NCI-H526 (cell line): ENCODE data around the gene GARIN5B.

ENCODE experiments used
- DNase-seq, 2 experiments: peaks; one replicate each; lab custom pipeline; 2025; lab: John Stamatoyannopoulos, UW

The GARIN5B gene

DNA sequence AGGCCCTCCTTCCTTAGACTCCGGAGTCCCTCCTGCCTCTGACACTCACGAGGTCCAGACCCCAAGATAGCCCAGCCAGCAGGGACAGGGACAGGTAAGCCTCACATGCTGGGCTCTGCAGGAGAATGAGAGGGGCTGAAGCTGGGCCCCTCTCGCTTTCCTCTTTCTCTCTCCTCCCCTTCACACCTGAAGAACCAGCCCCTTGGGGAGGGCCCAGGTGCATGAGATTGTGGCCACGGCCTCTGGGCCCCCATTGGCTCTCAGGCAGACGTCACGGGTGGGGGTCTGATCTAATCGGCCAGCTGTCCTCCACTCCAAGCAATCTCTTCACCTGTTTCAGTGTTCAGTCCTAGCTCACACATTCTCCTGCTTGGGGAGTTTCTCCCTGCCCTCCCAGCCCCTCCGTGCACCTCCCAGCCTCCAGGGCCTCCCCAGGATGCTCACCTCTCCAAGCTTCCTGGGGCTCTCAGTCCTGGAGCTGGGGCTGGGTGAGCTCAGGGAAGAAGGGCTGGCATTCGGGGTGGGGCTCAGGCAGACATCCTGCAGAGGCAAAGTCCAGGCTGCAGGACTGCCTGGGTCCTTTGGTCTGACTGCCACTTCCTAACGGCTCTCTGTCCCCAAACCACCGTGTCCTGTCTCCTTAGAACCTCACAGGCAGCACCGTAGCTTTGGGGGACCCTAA is 40.7 kb downstream of the GARIN5B start:
- no peak for DNase-seq

GRCh38 chr19:55321466-55322137 is 41.5 kb downstream of the GARIN5B start:
- DNase-seq, result no peak

DNA sequence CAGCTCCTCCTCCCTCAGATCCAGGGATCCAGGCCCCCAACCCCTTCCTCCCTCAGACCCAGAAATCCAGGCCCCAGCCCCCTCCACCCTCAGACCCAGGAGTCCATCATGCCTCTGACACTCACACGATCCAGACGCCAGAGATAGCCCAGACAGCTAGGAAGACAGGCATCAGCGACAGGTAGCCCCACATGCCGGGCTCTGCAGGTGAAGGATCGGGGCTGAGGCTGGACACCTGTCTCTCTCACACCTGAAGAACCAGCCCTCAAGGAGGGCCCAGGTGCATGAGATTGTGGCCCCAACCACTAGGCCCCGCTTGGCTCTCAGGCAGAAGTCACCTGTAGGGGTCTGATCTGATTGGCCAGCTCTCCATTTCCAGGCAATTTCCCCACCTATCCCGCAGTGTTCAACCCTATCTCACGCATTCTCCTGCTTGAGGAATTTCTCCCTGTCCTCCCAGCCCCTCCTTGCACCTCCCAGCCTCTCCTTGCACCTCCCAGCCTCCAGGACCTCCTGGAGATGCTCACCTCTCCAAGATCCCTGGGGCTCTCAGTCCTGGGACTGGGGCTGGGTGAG is 42.1 kb downstream of the GARIN5B start:
- DNase-seq, result no peak

GRCh38 chr19:55319785-55320184 is 43.3 kb downstream of the GARIN5B start:
- DNase-seq, result peak; percentile 37 to 92

- no peak for DNase-seq
These were observed 46.4 kb downstream of the GARIN5B start for GRCh38 chr19:55316646-55317045.

DNA sequence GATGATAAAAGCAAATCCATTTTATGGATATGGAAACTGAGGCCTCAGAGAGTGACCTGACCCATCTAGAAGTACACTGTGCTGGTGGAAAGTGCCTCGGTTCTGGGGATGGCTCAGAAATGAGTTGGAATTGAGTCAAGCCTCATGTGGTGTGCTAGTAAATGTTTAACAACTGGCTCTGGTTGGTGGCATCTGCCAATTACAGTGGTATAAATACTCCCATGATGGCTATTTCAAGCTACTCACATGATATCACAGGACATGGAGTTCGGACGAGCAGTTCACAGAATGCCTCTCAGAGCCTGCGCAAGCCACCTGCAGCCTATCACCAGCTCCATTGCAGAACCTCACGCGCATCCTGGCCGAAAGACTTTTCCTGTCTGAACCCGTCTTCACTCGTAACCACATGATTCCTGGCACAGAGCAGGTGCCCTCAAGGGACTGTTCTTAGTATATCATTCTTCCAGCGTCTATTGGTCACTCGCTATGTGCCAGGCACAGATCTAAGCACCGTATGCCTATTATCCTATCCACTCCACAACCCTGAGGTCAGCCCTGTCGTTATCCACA is 47.0 kb downstream of the GARIN5B start:
- DNase-seq, result no peak

DNA sequence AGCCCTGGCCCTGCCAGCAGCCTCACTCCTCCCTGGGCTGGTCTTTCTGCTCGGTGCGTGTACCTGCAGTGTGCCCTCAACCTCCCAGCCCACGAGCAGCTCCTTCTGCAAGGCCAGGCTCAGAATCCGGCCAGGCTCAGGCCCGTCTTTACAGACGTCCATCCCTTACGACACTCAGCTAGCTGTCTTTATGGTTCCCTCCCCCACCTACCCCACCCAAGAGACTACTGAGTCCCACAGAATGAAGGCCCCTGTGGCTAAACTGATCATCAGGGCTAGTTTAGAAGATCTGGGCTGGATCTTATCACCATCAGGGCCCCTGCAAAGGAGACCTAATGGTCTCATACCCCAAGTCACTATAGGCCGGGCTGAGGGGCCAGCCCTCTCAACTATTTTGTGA is 48.7 kb downstream of the GARIN5B start:
- no peak for DNase-seq

DNA sequence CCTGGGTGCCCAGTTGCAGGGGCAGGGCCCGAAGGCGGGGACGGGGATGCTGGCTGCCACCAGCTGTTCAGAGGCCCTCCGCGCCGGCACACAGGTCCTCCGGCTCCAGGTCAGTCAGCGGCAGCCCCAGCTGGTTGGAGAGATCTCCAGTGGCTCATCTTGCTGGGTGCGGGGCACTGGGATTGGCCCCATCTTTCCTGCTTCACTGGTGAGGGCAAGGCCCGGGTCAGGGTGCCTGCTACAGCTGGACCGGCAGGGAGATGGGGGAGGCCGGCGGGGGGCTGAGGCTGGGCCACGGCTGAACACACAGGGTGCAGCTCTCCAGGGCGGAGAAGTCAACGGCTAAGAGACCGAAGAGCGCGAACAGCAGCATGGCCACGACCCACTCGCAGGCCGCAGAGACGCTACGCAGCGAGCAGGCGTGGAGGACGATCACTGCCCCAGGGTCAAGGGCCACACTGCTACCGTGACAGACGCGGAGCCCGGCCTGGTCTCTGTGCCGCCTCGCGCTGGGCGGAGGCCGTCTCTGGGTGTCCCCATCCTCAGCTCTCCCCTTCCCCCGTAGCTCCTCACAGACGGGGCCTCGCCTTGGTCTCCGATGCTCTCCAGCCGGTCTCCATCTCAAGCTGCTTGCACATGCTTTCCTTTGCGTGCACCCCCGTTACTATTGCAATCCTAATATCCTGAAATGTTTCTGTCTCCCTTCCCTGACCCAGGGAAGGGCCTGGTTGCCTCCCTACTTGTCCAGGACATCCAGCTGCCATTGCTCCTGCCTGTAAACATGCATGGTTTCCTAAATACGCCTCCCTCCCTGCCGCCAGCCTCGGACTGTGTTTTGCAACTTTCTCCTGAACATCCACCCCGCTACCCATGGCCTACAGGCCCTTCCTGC is 50.2 kb downstream of the GARIN5B start:
- DNase-seq, result no peak

DNA sequence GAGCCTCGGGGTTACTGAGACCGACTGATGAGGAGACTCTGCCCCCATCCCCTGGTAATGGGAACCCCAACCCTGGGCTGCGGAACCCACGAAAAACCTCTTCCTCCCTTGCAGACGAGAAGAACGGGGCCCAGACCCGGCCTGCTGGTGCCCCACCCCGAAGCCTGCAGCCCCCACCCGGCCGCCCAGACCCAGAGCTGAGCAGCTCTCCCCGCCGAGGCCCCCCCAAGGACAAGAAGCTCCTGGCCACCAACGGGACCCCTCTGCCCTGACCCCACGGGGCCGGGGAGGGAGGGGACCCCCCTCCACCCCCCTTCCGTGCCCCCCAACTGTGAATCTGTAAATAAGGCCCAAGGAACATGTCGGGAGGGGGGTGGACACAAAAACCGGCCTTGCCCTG is 51.3 kb downstream of the GARIN5B start:
- no peak for DNase-seq

- no peak for DNase-seq
These were observed 51.7 kb downstream of the GARIN5B start for GRCh38 chr19:55311397-55311796.

DNA sequence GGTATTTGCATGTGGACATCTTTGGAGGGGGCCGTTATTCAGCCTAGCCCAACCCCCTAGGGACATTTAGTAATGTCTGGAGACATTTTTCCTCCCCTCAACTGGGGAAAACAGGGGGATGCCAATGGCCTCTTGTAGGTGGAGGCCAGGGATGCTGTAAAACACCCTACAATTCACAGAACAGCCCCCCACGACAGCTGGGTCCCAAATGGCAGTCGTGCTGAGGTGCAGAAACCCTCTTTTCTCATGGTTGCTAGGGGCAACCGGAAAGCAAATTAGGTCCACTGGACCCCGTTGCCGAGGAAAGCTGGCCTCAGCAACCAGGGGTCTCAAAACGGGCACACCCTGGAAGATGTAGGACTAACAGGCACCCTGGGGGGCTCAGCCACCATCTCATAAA is 52.6 kb downstream of the GARIN5B start:
- DNase-seq, result no peak

- no peak for DNase-seq
These were observed 53.6 kb downstream of the GARIN5B start for GRCh38 chr19:55309448-55309847.

- DNase-seq, result no peak
These were observed 54.8 kb downstream of the GARIN5B start for GRCh38 chr19:55308281-55308680.

DNA sequence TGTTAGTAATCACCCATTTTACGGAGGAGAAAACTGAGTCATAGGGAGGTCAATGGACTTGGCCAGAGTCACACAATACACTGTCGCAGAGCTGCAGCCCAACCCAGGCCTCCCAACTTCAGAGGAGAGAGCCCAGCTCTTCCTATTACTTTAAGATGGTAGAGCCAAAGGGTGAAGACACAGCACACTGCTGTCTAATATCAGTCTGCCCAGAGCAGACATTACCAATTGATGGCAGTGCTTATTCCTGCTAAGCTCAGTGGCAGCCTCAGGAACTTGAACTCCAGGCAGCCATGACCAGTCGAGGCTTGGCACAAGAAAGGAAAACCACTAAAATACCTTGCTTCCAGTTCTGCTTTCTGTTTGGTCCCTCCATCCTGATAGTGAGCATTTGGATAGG is 56.3 kb downstream of the GARIN5B start:
- DNase-seq, result no peak

DNA sequence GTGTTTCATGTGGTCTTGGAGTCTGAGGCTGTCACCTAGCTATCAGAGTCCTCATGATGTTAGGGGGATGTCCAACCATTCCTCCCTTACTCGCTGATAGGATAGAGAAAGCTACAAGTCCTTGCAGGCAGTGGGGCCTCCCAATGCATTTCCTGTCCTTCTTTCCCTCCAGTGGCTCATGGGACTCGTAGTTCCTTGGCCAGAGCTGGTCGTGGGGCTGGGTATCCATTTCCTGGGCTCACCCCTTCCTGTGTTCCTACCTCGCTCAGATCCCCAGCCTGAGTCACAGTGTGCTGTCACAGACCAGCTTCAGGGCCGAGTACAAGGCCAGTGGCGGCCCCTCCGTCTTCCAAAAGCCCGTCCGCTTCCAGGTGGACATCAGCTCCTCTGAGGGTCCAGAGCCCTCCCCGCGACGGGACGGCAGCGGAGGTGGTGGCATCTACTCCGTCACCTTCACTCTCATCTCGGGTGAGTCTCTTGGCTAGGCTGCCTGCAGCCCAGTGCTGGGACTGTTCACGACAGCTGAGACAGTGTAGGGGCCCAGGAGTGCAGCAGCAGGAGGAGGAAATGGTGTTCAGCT is 57.0 kb downstream of the GARIN5B start:
- DNase-seq, result no peak

GRCh38 chr19:55305491-55305890 is 57.6 kb downstream of the GARIN5B start:
- DNase-seq, result peak in 1 of 2 experiments; percentile 73

DNA sequence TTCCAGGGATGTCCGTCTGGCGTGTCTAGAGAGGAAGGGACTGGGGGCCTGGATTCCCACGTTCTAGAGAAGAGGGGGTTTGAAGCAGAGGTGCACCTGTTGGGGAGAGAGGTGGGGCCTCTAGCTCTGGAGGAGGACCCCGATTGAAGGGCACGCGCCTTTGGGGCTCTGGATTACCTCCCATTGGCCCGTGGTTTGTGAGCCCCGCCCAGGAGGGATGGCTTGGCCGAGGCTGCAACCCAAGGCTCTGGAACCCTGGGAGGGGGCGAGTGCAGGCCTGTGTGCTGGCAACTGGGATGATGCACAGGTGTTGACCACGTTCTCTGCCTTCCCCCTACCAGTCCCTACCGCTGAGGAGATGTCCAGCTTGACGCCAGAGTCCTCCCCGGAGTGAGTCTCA is 58.1 kb downstream of the GARIN5B start:
- DNase-seq, result no peak
